HepG2 (cell line): Measurements from ENCODE around the gene ACOT6. TPM values are rescaled to one million over a fixed set of nuclear protein-coding genes. Genes with fewer than 3 reads are reported as not detected.
A peak's percentile ranks its signal among the peaks of the same experiment; 100 is the strongest.

Experiments used
- AFF4 ChIP-seq: sonication (generic); formaldehyde crosslinking; IDR thresholded peaks from 2 replicates; pipeline ENCODE4 v1.4.0; 2020; ENCODE audit warnings: missing genetic modification reagents
- CHD2 ChIP-seq: IDR thresholded peaks from 2 replicates; pipeline ENCODE4 v1.6.1; 2011; ENCODE audit warnings: low read depth, low read length, improper control_type of control experiment
- ESRRA ChIP-seq: sonication (generic); formaldehyde crosslinking; IDR thresholded peaks from 2 replicates; pipeline ENCODE4 v1.5.1; 2020; ENCODE audit warnings: mild to moderate bottlenecking, low read depth, missing genetic modification reagents
- GLI4 ChIP-seq: sonication (generic); formaldehyde crosslinking; IDR thresholded peaks from 2 replicates; pipeline ENCODE4 v1.5.1; 2020; ENCODE audit warnings: missing genetic modification reagents, mild to moderate bottlenecking, moderate library complexity, borderline replicate concordance
- SP1 ChIP-seq, 2 experiments: fragments of 450-650 bp in 1 of 2; sonication (generic) in 1 of 2; formaldehyde crosslinking in 1 of 2; IDR thresholded peaks; 2 replicates each; pipeline versions ENCODE4 v1.4.0 to v1.6.1; 2016 to 2020; ENCODE audit warnings: missing genetic modification reagents in 1 of 2
- SP4 ChIP-seq: sonication (generic); formaldehyde crosslinking; IDR thresholded peaks from 2 replicates; pipeline ENCODE4 v1.8.1; 2023; ENCODE audit warnings: mild to moderate bottlenecking, missing genetic modification reagents
- THAP9 ChIP-seq: sonication (generic); formaldehyde crosslinking; IDR thresholded peaks from 2 replicates; pipeline ENCODE4; 2020; ENCODE audit warnings: missing genetic modification reagents, mild to moderate bottlenecking, borderline replicate concordance
- ZMYM2 ChIP-seq: sonication (generic); formaldehyde crosslinking; IDR thresholded peaks from 2 replicates; pipeline ENCODE4 v1.8.0; 2022; ENCODE audit warnings: mild to moderate bottlenecking, missing genetic modification reagents
- ZNF562 ChIP-seq: sonication (generic); formaldehyde crosslinking; IDR thresholded peaks from 2 replicates; pipeline ENCODE4 v1.8.0; 2022; ENCODE audit warnings: missing genetic modification reagents, borderline replicate concordance
- ZNF883 ChIP-seq: sonication (generic); formaldehyde crosslinking; IDR thresholded peaks from 2 replicates; pipeline ENCODE4 v1.5.1; 2020; ENCODE audit warnings: mild to moderate bottlenecking, missing genetic modification reagents; ENCODE audit errors: not compliant biosample characterization
- polyA plus RNA-seq, 8 experiments: library from polyadenylated mRNA; depleted of rRNA in 3 of 8; stranded (reverse) in 7 of 8; unstranded in 1 of 8; fragments of >200 nt; fragmentation: Illumina TruSeq in 4 of 8; extraction: Trizol in 4 of 8; gene quantifications; 2 replicates each; pipeline versions ENCODE4 v1.2.1 to v1.2.3, GENCODE V29; 2011 to 2016; ENCODE audit warnings: low read depth in 4 of 8, missing spikeins in 1 of 8, mixed read lengths in 1 of 8; ENCODE audit not compliant: insufficient read depth in 1 of 8
- total RNA-seq, 5 experiments: library from RNA; depleted of rRNA; stranded (reverse); fragments of >200 nt; fragmentation: Illumina TruSeq; extraction: Trizol; gene quantifications; 2 replicates each; pipeline ENCODE4 v1.2.3, GENCODE V29; 2016; ENCODE audit warnings: low read depth in 1 of 5
- TF ChIP-seq, protein P1 (sequence below): sonication (generic); formaldehyde crosslinking; IDR thresholded peaks from 2 replicates; pipeline ENCODE4 v1.9.0; 2021; ENCODE audit warnings: missing genetic modification reagents, borderline replicate concordance
- TF ChIP-seq, protein P2 (sequence below): sonication (generic); formaldehyde crosslinking; IDR thresholded peaks from 2 replicates; pipeline ENCODE4 v1.9.0; 2021; ENCODE audit warnings: missing genetic modification reagents, borderline replicate concordance

The ACOT6 gene
- total and polyA plus RNA-seq, 2 of the 13 experiments (the other 11 are each of a cell fraction or from before 2014, with no cell fraction given): 0.15 to 0.27 TPM

- TF ChIP-seq, protein P1, sequence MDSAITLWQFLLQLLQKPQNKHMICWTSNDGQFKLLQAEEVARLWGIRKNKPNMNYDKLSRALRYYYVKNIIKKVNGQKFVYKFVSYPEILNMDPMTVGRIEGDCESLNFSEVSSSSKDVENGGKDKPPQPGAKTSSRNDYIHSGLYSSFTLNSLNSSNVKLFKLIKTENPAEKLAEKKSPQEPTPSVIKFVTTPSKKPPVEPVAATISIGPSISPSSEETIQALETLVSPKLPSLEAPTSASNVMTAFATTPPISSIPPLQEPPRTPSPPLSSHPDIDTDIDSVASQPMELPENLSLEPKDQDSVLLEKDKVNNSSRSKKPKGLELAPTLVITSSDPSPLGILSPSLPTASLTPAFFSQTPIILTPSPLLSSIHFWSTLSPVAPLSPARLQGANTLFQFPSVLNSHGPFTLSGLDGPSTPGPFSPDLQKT (CRISPR knock-in tag): 0 out of 2 replicates have a peak, but pooled peaks have one; percentile 22
- TF ChIP-seq GLI4 (CRISPR knock-in tag): no peak
- TF ChIP-seq ZMYM2: no peak; the same call in none of the 2 replicates
- no peak; the same call in 1 of the 2 replicates for TF ChIP-seq SP4 (CRISPR knock-in tag)
- TF ChIP-seq ZNF562 (CRISPR knock-in tag): no peak
- TF ChIP-seq AFF4 (CRISPR knock-in tag): no peak
- no peak for TF ChIP-seq ESRRA (CRISPR knock-in tag)
- no peak for TF ChIP-seq ZNF883
- TF ChIP-seq THAP9 (CRISPR knock-in tag): no peak
- TF ChIP-seq, protein P2, sequence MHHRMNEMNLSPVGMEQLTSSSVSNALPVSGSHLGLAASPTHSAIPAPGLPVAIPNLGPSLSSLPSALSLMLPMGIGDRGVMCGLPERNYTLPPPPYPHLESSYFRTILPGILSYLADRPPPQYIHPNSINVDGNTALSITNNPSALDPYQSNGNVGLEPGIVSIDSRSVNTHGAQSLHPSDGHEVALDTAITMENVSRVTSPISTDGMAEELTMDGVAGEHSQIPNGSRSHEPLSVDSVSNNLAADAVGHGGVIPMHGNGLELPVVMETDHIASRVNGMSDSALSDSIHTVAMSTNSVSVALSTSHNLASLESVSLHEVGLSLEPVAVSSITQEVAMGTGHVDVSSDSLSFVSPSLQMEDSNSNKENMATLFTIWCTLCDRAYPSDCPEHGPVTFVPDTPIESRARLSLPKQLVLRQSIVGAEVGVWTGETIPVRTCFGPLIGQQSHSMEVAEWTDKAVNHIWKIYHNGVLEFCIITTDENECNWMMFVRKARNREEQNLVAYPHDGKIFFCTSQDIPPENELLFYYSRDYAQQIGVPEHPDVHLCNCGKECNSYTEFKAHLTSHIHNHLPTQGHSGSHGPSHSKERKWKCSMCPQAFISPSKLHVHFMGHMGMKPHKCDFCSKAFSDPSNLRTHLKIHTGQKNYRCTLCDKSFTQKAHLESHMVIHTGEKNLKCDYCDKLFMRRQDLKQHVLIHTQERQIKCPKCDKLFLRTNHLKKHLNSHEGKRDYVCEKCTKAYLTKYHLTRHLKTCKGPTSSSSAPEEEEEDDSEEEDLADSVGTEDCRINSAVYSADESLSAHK (CRISPR knock-in tag): no peak
- no peak for TF ChIP-seq SP1 (IDR thresholded peaks at IDR 0.05)
- TF ChIP-seq SP1 (CRISPR knock-in tag; IDR thresholded peaks at IDR 0.05): 0 out of 2 replicates have a peak, but pooled peaks have one; percentile 53
- TF ChIP-seq CHD2: no peak
- TF ChIP-seq, all 625 proteins: peak for 139
Observed at GRCh38 chr14:73612339-73613045, at the start of gene ACOT6 (continued).
